Left ventricle myocardium inferior (tissue), 1 donor: ENCODE results near the gene LRRC45. TPM values are rescaled to one million over a fixed set of nuclear protein-coding genes. Genes with fewer than 3 reads are reported as not detected.

Source experiments
- DNase-seq: peaks from one replicate; pipeline ENCODE4 v3.0.0-alpha.2; 2020
- H3K27ac ChIP-seq: fragments of 200-600 bp; replicated peaks from 2 replicates; pipeline ENCODE4 v1.8.0; 2021
- H3K27me3 ChIP-seq: fragments of 200-600 bp; 2 replicates; pipeline ENCODE4 v1.8.0; 2021; ENCODE audit warnings: low read depth
- H3K36me3 ChIP-seq: fragments of 200-600 bp; 2 replicates; pipeline ENCODE4 v1.8.0; 2021
- H3K4me1 ChIP-seq: fragments of 200-600 bp; 2 replicates; pipeline ENCODE4 v1.8.0; 2021
- H3K4me3 ChIP-seq: fragments of 200-600 bp; 2 replicates; pipeline ENCODE4 v1.8.0; 2021; ENCODE audit warnings: mild to moderate bottlenecking, moderate library complexity
- H3K9me3 ChIP-seq: fragments of 200-600 bp; replicated peaks from 2 replicates; pipeline ENCODE4 v1.8.0; 2021
- CTCF ChIP-seq: fragments of 200-600 bp; IDR thresholded peaks from 2 replicates; pipeline ENCODE4 v1.8.0; 2021; ENCODE audit warnings: antibody characterized with exemption, mild to moderate bottlenecking, borderline replicate concordance
- intact Hi-C: fragments of 100-400 bp; cut with micrococcal nuclease; formaldehyde crosslinking; loops from one replicate; pipeline ENCODE4 v1.11.0; 2022
- total RNA-seq: library from RNA; stranded (reverse); fragmentation: NEBNext Ultra II Directional; extraction: Animal tissue kit (Norgen Biotek cat#: 25700); gene quantifications from one replicate; pipeline ENCODE4 v1.2.1, GENCODE V29; 2021
- donor health status: DM: no; HTN: yes; CAD: no; lungs with severe emphysema.

Gene LRRC45
- total RNA-seq, 1 donor from 2014 or later: 4.3 TPM

- TF ChIP-seq CTCF: no peak
- H3K4me1 ChIP-seq: peaks cover 67% of the 10 kb centered on the region
- H3K27me3 ChIP-seq: no peaks in the 10 kb centered on the region
- no peak overlapping the region for H3K27ac ChIP-seq
- intact Hi-C loops: no loop called here
- H3K4me3 ChIP-seq: no peak overlapping the region
- DNase-seq: no peak
- no peaks in the 10 kb centered on the region for H3K36me3 ChIP-seq
- H3K9me3 ChIP-seq: no peaks in the 10 kb centered on the region
Measured at GRCh38 chr17:82010575-82011525, 12.3 kb upstream of the LRRC45 start.

GRCh38 chr17:82011617-82012187 lies 11.4 kb upstream of the LRRC45 start:
- DNase-seq: no peak
- no peaks in the 10 kb centered on the region for H3K36me3 ChIP-seq
- intact Hi-C loops: no loop called here
- no peak for TF ChIP-seq CTCF
- peak overlapping the region; percentile 96 for H3K27ac ChIP-seq
- H3K4me3 ChIP-seq: no peak overlapping the region
- no peaks in the 10 kb centered on the region for H3K27me3 ChIP-seq
- H3K9me3 ChIP-seq: no peaks in the 10 kb centered on the region
- H3K4me1 ChIP-seq: peaks cover 58% of the 10 kb centered on the region

GRCh38 chr17:82012261-82012639 lies 10.9 kb upstream of the LRRC45 start:
- Histone ChIP-seq H3K9me3 (no peaks in the 10 kb centered on the region), H3K27me3 (no peaks in the 10 kb centered on the region), H3K4me3 (no peak overlapping the region), H3K36me3 (no peaks in the 10 kb centered on the region), H3K27ac (peak overlapping the region; percentile 96), H3K4me1 (peaks cover 53% of the 10 kb centered on the region)
- no peak for DNase-seq
- intact Hi-C loops: no loop called here
- no peak for TF ChIP-seq CTCF

GRCh38 chr17:82012640-82013295 lies 10.3 kb upstream of the LRRC45 start:
- intact Hi-C loops: no loop called here
- Histone ChIP-seq H3K4me1 (peaks cover 48% of the 10 kb centered on the region), H3K9me3 (no peaks in the 10 kb centered on the region), H3K4me3 (peak overlapping the region; percentile 33), H3K27me3 (no peaks in the 10 kb centered on the region), H3K36me3 (no peaks in the 10 kb centered on the region), H3K27ac (peak overlapping the region; percentile 96)
- TF ChIP-seq CTCF: no peak
- no peak for DNase-seq

GRCh38 chr17:82013341-82013740 lies 9.8 kb upstream of the LRRC45 start:
- Histone ChIP-seq H3K9me3 (no peaks in the 10 kb centered on the region), H3K4me3 (peak overlapping the region; percentile 33), H3K4me1 (peaks cover 42% of the 10 kb centered on the region), H3K27me3 (no peaks in the 10 kb centered on the region), H3K27ac (peak overlapping the region; percentile 96), H3K36me3 (no peaks in the 10 kb centered on the region)
- intact Hi-C loops: no loop called here
- peak; percentile 48 for DNase-seq
- no peak for TF ChIP-seq CTCF
